GM19035 (cell line): ENCODE data around the gene CCP110.

Source experiments
- ATAC-seq: cut with Tn5 transposase; IDR thresholded peaks from one replicate; pipeline ENCODE4 v1.9.1; 2021; ENCODE audit not compliant: unreplicated experiment

CCP110 gene

GRCh38 chr16:19523559-19524355, at the start of gene CCP110:
TSS of gene CCP110 (plus strand) at chr16:19523942. CDS start at chr16:19527882, 3,940 bp downstream.
- ATAC-seq, result peak; percentile 64

- no peak for ATAC-seq
Measured at GRCh38 chr16:19474617-19475016, 49.1 kb upstream of the CCP110 start.

DNA sequence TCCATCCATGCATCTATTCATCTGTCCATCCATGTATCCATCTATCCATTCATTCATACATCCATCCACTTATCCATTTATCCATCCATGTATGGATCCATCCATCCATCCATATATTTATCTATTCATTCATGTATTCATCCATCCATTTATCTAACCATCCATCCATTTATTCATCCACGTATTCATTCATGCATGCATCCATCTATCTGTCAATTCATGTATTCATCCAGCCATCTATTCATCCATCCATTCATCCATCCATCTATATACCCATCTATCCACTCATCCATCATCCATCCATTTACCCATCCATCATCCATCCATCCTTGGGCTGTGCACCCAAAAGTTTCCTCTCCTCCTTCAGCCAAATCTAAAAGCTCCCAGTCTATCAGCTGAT, 45.2 kb upstream of the CCP110 start:
- ATAC-seq, result no peak

DNA sequence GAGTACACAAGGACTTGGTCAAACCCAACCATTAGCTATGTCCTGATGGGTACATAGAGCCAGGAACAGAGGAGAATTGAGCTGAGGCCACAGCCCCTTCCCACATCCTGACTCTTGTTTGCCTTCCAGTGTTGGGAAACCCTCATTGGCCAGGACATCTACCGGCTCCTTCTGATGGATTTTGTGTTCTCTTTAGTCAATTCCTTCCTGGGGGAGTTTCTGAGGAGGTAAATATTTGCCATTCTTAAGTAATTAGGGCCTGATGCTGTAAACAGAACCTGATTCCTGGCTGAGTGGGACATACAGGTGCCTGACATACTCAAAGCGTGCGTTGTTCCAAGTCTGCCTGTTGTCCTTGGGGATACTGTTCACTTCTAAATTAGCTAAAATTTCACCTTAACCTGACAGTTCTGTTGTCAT, 44.4 kb upstream of the CCP110 start:
- no peak for ATAC-seq

- no peak for ATAC-seq
Measured at GRCh38 chr16:19481296-19481695, 42.4 kb upstream of the CCP110 start.

DNA sequence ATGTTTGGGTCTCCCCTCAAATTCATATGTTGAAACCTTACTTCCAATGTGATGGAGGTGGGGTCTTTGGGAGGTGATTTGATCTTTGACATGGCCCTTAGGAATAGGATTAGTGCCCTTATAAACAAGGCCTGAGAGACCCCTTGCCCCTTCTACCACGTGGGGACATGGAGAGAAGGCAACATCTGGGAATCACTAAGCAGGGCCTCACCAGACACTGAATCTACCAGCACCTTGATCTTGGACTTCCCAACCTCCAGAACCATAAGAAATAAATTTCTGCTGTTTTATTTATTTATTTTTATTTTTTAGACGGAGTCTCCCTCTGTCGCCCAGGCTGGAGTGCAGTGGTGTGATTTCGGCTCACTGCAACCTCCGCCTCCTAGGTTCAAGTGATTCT, 42.0 kb upstream of the CCP110 start:
- ATAC-seq, result no peak

DNA sequence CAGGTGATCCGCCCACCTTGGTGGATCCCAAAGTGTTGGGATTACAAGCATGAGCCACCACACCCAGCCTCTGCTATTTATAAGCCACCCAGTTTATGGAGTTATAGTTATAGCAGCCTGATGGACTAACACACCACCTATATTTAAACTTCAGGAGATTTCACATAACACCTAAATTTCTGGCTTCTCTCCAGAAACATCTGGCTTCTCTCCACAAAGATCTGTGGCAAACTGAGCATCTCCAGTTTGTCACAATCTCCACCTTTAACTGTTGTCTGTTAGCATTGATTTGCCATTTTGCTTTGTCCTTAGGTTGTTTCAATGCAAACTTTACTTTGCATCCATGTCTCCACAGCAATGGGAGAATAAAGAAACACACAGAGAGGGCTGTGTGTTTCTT, 41.5 kb upstream of the CCP110 start:
- no peak for ATAC-seq

DNA sequence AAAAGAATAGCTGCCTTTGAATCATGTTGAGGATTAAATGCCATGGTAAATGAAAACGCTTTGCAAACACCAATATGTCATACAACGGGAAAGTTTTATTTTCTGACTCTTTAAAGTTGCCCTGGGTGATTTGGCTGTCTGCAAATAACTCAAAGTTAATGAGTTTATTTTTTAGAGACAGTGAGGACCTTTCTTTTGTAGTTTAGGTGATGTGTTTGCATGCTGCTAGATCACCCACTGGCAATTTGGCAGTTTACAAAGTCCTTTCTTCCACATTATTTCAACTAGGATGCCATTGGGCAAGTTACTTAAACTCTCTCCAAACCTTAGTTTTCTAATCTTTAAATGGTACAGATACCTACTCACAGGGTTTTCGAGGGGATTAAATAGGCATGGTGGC, 39.6 kb upstream of the CCP110 start:
- no peak for ATAC-seq

DNA sequence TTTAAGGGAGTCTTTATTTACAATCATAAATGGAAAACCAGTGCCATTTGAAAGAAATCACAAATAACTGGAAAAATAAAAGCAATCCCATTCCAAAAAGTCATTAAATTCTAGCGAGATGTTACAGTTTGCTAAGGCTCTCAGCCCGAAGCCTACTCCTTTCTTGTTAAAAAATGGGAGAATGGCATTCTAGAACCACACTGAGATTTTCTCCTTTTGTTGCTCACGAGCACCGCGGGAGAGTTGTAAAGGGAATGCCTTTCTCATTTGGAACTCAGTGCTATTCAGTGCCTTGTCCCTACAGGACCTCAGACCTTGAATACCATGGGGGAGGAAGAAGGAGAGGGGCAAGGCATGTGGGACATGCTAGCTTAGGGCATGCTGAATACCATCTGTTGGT, 38.1 kb upstream of the CCP110 start:
- ATAC-seq, result no peak

DNA sequence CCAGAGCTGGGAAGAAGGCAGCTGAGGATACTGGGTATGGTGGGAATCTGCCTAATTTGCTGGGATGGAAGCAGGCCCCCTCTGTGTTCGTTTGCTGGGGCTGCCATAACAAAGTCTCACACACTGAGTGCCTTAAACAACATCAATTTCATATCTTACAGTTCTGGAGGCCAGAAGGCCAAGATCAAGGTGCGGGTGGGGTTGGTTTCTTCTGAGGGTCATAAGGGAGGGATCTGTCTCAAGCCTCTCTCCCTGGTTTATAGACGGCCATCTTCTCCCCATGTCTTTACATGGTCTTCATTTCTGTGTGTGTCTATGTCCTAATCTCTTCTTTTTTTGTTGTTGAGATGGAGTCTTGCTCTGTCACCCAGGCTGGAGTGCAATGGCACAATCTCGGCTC, 37.7 kb upstream of the CCP110 start:
- no peak for ATAC-seq

DNA sequence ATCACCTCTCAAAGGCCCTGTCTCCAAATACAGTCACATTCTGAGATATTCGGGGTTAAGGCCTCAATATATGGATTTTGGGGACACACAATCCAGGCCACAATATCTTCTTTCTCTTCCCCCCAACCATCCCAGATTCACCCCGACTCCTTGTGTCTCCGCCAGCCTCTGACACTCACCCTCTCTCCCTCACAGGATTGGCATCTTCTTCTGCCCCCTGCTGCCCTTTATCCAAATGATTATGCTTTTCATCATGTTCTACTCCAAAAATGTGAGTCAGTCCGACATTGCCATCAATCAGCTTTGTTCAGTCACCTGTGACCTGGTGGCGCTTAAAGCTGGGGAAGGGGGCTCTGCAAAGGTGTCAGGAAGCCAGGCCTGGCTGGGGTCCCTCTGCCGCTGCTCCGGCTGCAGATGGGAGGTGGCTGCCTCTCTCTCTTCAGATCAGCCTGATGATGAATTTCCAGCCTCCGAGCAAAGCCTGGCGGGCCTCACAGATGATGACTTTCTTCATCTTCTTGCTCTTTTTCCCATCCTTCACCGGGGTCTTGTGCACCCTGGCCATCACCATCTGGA, 36.9 kb upstream of the CCP110 start:
- no peak for ATAC-seq

- no peak for ATAC-seq
Measured at GRCh38 chr16:19488213-19488640, 35.5 kb upstream of the CCP110 start.

- no peak for ATAC-seq
Measured at GRCh38 chr16:19490619-19491018, 33.1 kb upstream of the CCP110 start.

GRCh38 chr16:19497176-19497575, 26.6 kb upstream of the CCP110 start:
- ATAC-seq, result no peak

DNA sequence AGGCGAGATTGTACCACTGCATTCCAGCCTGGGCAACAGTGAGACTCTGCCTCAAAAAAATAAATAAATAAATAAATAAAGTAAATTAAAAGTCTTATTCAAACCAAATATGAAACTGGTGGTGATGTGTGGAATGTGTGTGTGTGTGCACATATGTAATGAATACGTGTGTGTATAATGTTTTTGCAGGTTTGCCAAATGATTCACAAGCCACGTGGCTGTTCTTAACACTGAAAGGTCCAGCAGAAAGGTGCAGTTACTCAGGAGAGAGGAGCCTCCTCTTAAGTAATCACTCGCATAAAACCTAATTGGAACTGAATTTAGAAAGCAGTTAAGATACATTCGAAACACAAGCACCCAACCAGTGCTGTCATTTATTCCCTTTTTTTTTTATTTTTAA, 24.7 kb upstream of the CCP110 start:
- ATAC-seq, result no peak

DNA sequence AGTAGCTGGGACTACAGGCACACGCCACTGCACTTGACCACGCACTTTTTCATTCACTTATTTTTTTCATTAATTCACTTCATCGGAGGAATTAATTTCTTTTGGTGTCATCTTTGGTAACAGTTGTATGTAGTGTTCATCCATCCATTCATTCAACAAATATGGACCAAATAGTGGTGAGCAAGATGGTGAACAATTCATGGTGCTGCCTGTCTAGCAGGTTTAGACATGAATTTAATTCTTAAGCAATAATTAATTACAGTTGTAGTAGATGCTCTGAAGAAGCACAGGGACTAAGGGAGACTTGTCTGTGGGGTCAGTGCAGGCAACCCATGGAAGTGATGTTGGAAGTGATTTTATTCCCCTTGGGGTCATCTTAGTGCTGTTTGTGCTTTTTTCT, 24.3 kb upstream of the CCP110 start:
- ATAC-seq, result no peak

DNA sequence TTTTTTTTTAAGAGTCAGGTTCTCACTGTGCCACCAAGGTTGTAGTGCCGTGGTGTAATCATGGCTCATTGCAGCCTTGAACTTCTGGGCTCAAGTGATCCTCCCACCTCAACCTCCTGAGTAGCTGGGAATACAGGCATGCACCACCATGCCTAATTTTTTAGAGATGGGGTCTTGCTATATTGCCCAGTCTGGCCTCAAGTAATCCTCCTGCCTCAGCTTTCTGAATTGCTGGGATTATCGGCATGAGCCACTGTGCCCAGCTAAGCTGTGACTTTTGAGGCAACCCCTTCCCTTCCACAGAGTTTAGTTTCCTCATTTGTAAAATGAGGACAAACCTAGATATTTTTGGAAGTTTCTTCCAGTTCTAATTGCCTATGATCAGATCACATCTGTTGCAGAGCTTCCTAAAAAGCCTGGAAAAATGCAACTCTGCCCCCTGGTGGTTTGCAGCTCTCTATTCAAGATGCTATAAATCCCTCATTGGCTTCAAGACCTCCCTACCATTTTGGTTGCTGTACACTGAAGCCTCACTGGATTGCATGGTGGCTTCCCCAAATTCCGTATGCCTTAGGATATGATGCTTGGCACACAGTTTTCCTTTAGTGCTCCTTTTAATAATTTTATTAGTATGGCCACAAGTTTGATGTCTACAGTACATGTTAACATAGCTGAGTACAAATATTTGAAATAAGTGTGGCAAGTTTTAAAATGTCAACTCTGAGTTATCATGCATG, 21.2 kb upstream of the CCP110 start:
- no peak for ATAC-seq

- no peak for ATAC-seq
Measured at GRCh38 chr16:19503461-19504075, 20.2 kb upstream of the CCP110 start.

- ATAC-seq, result no peak
Measured at GRCh38 chr16:19505600-19506303, 18.0 kb upstream of the CCP110 start.

- no peak for ATAC-seq
Measured at GRCh38 chr16:19506965-19507364, 16.8 kb upstream of the CCP110 start.

DNA sequence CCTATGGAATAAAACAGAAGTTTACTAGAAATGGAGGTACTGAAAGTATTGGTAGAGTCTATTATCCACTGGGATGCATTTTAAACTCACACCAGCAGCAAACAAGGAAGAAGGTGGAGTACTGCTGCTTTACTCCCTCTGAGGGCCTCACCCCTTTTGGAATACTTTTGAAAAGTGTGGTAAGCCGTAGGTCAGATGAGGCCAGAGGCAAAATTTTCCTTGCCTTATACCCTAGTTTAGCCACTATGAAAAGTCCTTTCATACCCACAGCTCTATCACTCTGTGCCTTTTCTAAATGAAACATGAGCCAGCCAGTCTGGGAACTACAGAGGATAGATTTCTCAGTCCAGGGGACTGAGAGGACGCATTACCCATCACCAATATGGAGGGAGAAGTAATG, 15.9 kb upstream of the CCP110 start:
- no peak for ATAC-seq
